ENCODE data around the gene KASH5. TPM values are rescaled to one million over a fixed set of nuclear protein-coding genes. Genes with fewer than 3 reads are reported as not detected.

KASH5 gene
- total RNA-seq, 2 experiments from 2014 or later, result 0.96 to 1.2 TPM

DNA sequence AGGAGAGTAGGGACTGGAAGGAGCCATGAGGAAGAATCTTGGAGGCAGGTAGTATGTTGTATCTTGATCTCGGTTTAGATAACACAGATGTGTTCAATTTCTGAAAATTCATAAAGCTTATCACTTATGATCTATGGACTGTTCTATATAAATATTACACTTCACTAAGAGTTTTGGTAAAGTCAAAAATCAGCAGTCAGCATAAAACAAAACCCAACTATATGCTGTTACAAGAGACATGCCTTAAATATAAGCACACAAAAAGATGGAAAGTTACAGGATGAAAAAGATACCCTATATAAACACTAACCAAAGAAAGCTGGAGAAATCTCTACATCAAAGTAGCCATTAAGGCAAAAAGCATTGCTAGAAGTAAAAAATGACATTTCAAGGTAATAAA is 4.5 kb upstream of the KASH5 start:
- ATAC-seq (no peak), DNase-seq (no peak)
- Mint-ChIP-seq H3K9me3 (ENCODE audit: low read depth) (peaks cover 7% of the 10 kb centered on the region), H3K27me3 (no peaks in the 10 kb centered on the region), H3K4me1 (peaks cover 9% of the 10 kb centered on the region), H3K27ac (no peak overlapping the region), H3K4me3 (no peak overlapping the region), H3K36me3 (ENCODE audit: low read depth) (no peaks in the 10 kb centered on the region)
- POLR2A ChIA-PET, result interaction anchor here (0.6 kb wide), 1 partner anchor 914 kb away, joined by 3 read pairs; no protein-coding TSS in a partner anchor
- intact Hi-C loops (cut with DNase I, micrococcal nuclease), result loop anchor here in 1 of 2 experiments (2.0 kb wide), 1 partner anchor 19 kb away; no protein-coding TSS in a partner anchor
- CTCF ChIA-PET, result interaction anchor here (1.5 kb wide), 2 partner anchors 9 to 16 kb away, joined by 3 to 5 read pairs; no protein-coding TSS in a partner anchor

- CTCF ChIA-PET, result interaction anchor here (1.0 to 1.1 kb wide), 2 partner anchors 46 to 89 kb away, joined by 4 to 6 read pairs; no protein-coding TSS in a partner anchor
- Mint-ChIP-seq H3K27ac (no peak overlapping the region), H3K27me3 (no peaks in the 10 kb centered on the region), H3K36me3 (ENCODE audit: low read depth) (no peaks in the 10 kb centered on the region), H3K9me3 (ENCODE audit: low read depth) (no peaks in the 10 kb centered on the region), H3K4me3 (no peak overlapping the region), H3K4me1 (peaks cover 16% of the 10 kb centered on the region)
- ATAC-seq (no peak), DNase-seq (no peak)
- intact Hi-C loops (cut with DNase I, micrococcal nuclease), result no loop called here
- POLR2A ChIA-PET, result interaction anchor here (0.6 kb wide), 1 partner anchor 21 kb away, joined by 3 read pairs; no protein-coding TSS in a partner anchor
These were observed 1.4 kb downstream of the KASH5 start for GRCh38 chr19:49389406-49389805.

GRCh38 chr19:49390131-49390928 is 2.3 kb downstream of the KASH5 start:
- ATAC-seq (no peak), DNase-seq (no peak)
- Mint-ChIP-seq H3K4me3 (no peak overlapping the region), H3K36me3 (ENCODE audit: low read depth) (no peaks in the 10 kb centered on the region), H3K27me3 (no peaks in the 10 kb centered on the region), H3K9me3 (ENCODE audit: low read depth) (no peaks in the 10 kb centered on the region), H3K4me1 (peaks cover 16% of the 10 kb centered on the region), H3K27ac (no peak overlapping the region)
- intact Hi-C loops (cut with DNase I, micrococcal nuclease), result no loop called here
- ChIA-PET CTCF (interaction anchor here (1.0 to 2.3 kb wide), 3 partner anchors 45 to 90 kb away, joined by 4 to 11 read pairs (median 6); no protein-coding TSS in a partner anchor), POLR2A (interaction anchor here (0.5 kb wide), 1 partner anchor 16 kb away, joined by 3 read pairs; no protein-coding TSS in a partner anchor)

- ATAC-seq (no peak), DNase-seq (no peak)
- H3K27ac Mint-ChIP-seq, result no peak overlapping the region
- ChIA-PET POLR2A (no interaction called here), CTCF (interaction anchor here (0.7 to 2.3 kb wide), 8 partner anchors 11 to 118 kb away, joined by 3 to 12 read pairs (median 6); no protein-coding TSS in a partner anchor)
- no peak overlapping the region for H3K4me3 Mint-ChIP-seq
- peaks cover 16% of the 10 kb centered on the region for H3K4me1 Mint-ChIP-seq
- no peaks in the 10 kb centered on the region for H3K27me3 Mint-ChIP-seq
- intact Hi-C loops (cut with DNase I, micrococcal nuclease), result no loop called here
- no peaks in the 10 kb centered on the region for H3K36me3 Mint-ChIP-seq (ENCODE audit: low read depth)
- H3K9me3 Mint-ChIP-seq (ENCODE audit: low read depth), result no peaks in the 10 kb centered on the region
These were observed 2.9 kb downstream of the KASH5 start for GRCh38 chr19:49390929-49391359.

DNA sequence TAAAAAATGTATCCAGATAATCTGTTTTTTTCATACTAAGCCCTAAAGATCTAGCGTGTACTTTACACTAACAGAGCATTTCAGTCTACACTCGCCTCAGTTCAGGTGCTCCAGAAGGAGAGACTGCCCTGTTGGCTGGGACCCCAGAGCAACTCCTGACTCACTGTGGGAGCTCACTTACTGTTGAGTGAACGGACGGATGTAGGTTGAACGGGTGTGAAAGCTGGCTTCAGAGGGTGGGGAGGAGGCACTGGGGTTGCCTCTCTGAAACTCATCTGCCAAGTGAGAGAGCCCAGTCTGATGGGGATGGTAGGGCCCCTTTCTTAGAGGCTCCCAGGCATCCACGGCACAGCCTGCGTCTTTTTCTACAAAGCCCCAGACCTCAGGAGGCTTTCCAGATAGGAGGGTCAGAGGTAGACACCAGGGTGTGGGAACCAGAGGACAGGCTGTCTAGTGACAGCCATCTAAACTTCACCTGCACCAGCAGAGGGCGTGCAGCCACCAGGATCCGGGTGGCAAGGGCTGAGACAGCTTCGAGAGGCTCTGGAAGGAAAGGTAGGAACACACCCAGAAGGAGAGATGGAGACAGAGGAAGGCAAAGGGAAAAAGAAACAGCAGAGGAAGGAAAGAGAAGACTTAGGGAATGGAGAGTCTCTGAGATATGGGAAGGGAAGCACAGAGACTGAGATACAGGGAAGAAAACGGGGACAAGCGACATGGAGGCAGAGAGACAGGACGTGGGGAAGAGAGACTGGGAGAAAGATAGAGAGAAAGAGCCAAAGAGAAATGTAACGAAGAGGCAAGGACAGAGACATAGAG is 3.7 kb downstream of the KASH5 start:
- CTCF ChIA-PET, result interaction anchor here (0.6 to 3.2 kb wide), 17 partner anchors 12 to 125 kb away, joined by 3 to 13 read pairs (median 5); no protein-coding TSS in a partner anchor
- Mint-ChIP-seq H3K4me3 (no peak overlapping the region), H3K4me1 (peaks cover 16% of the 10 kb centered on the region), H3K36me3 (ENCODE audit: low read depth) (no peaks in the 10 kb centered on the region), H3K27ac (no peak overlapping the region), H3K27me3 (no peaks in the 10 kb centered on the region), H3K9me3 (ENCODE audit: low read depth) (no peaks in the 10 kb centered on the region)
- POLR2A ChIA-PET, result interaction anchor here (0.6 kb wide), 1 partner anchor 58 kb away, joined by 3 read pairs; no protein-coding TSS in a partner anchor
- ATAC-seq, result peak; percentile 83
- peak; percentile 90 for DNase-seq
- intact Hi-C loops (cut with DNase I, micrococcal nuclease), result loop anchor here (1.0 kb wide), 4 partner anchors 39 to 85 kb away; no protein-coding TSS in a partner anchor

GRCh38 chr19:49393881-49394280 is 5.8 kb downstream of the KASH5 start:
- no peaks in the 10 kb centered on the region for H3K36me3 Mint-ChIP-seq (ENCODE audit: low read depth)
- CTCF ChIA-PET, result interaction anchor here (0.5 to 3.2 kb wide), 2 partner anchors 35 to 58 kb away, joined by 3 to 13 read pairs; no protein-coding TSS in a partner anchor

GRCh38 chr19:49395581-49396407 is 7.7 kb downstream of the KASH5 start:
- peaks cover 21% of the 10 kb centered on the region for H3K4me1 Mint-ChIP-seq
- ATAC-seq (no peak), DNase-seq (no peak)
- ChIA-PET CTCF (interaction anchor here (0.6 to 1.1 kb wide), 3 partner anchors 17 to 50 kb away, joined by 3 read pairs; no protein-coding TSS in a partner anchor), POLR2A (no interaction called here)
- intact Hi-C loops (cut with DNase I, micrococcal nuclease), result no loop called here
- no peaks in the 10 kb centered on the region for H3K36me3 Mint-ChIP-seq (ENCODE audit: low read depth)
- no peak overlapping the region for H3K4me3 Mint-ChIP-seq
- no peak overlapping the region for H3K27ac Mint-ChIP-seq
- no peaks in the 10 kb centered on the region for H3K27me3 Mint-ChIP-seq
- H3K9me3 Mint-ChIP-seq (ENCODE audit: low read depth), result no peaks in the 10 kb centered on the region

More at GRCh38 chr19:49393881-49394280, 5.8 kb downstream of the KASH5 start:
- DNase-seq (no peak), ATAC-seq (no peak)
- intact Hi-C loops (cut with DNase I, micrococcal nuclease), result no loop called here
- Mint-ChIP-seq H3K27me3 (no peaks in the 10 kb centered on the region), H3K4me1 (peaks cover 20% of the 10 kb centered on the region), H3K4me3 (no peak overlapping the region), H3K9me3 (ENCODE audit: low read depth) (no peaks in the 10 kb centered on the region), H3K27ac (no peak overlapping the region)
- POLR2A ChIA-PET, result no interaction called here

- H3K36me3 Mint-ChIP-seq (ENCODE audit: low read depth), result no peaks in the 10 kb centered on the region
- DNase-seq, result no peak
- H3K4me1 Mint-ChIP-seq, result peaks cover 17% of the 10 kb centered on the region
- no peaks in the 10 kb centered on the region for H3K27me3 Mint-ChIP-seq
- CTCF ChIA-PET, result interaction anchor here (1.0 to 1.2 kb wide), 4 partner anchors 14 to 30 kb away, joined by 3 read pairs; no protein-coding TSS in a partner anchor
- H3K27ac Mint-ChIP-seq, result no peak overlapping the region
- H3K4me3 Mint-ChIP-seq, result no peak overlapping the region
- POLR2A ChIA-PET, result interaction anchor here (0.6 kb wide), 1 partner anchor 82 kb away, joined by 3 read pairs; no protein-coding TSS in a partner anchor
- intact Hi-C loops (cut with DNase I, micrococcal nuclease), result no loop called here
- no peak for ATAC-seq
- no peaks in the 10 kb centered on the region for H3K9me3 Mint-ChIP-seq (ENCODE audit: low read depth)
These were observed 8.9 kb downstream of the KASH5 start for GRCh38 chr19:49396738-49397505.

DNA sequence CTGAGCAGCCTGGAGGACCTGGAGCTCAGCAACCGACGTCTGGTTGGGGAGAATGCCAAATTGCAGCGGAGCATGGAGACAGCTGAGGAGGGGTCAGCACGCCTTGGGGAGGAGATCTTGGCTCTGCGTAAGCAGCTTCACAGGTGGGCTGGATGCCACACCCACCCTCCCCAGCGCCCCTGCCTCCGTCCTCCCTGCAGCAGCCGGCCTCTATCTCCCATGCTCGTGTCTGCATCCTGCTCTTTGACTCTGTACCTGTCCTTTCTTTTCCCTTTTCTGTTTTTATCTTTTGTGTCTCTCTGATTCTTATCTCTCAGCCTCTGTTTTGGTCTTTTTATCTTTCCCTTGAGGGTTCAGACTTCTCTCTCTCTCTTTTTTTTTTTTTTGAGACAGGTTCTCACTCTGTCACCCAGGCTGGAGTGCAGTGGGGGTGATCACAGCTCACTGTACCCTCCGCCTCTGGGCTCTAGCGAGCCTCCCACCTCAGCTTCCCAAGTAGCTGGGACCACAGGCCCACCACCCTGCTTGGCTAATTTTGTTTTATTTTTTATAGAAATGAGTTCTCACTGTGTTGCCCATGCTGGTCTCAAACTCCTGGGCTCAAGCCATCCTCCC is 10.1 kb downstream of the KASH5 start:
- Mint-ChIP-seq H3K36me3 (ENCODE audit: low read depth) (no peaks in the 10 kb centered on the region), H3K4me1 (peaks cover 14% of the 10 kb centered on the region), H3K4me3 (no peak overlapping the region), H3K27ac (no peak overlapping the region), H3K27me3 (no peaks in the 10 kb centered on the region), H3K9me3 (ENCODE audit: low read depth) (no peaks in the 10 kb centered on the region)
- DNase-seq (no peak), ATAC-seq (no peak)
- intact Hi-C loops (cut with DNase I, micrococcal nuclease), result no loop called here
- POLR2A ChIA-PET, result interaction anchor here (1.0 kb wide), 1 partner anchor 22 kb away, joined by 3 read pairs; no protein-coding TSS in a partner anchor
- CTCF ChIA-PET, result interaction anchor here (0.8 to 1.2 kb wide), 4 partner anchors 8 to 31 kb away, joined by 3 to 4 read pairs (median 4); no protein-coding TSS in a partner anchor

All from activated CD4-positive, alpha-beta T cell treated with anti-CD3 and anti-CD28 coated beads for 36 hours (primary cell).